ENCODE data around the gene NYAP2.

The NYAP2 gene

DNA sequence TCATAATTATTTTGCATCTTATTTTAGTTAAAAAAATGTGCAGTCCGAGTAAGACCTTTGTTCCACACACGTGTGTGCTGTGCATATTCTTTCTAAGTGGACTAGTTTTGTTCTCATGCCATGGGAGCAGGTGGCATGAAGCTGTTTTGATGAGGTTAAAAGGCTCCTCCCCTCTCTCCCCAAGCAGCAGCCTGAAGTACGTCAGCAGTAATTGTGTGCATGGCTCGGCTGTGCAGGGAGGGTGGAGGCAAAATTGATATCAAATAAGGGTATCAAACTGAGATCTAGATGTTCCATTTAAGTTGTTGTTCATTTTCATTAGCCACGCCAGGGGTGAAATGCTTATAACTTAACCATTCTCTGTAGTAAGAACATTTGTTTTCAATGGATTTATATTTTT is at the start of gene NYAP2:
NYAP2 (plus strand) TSS at position 207 of the 400 bp plus-strand sequence. CDS start 9,171 bp downstream, outside the sequence.
- DNase-seq = no peak

DNA sequence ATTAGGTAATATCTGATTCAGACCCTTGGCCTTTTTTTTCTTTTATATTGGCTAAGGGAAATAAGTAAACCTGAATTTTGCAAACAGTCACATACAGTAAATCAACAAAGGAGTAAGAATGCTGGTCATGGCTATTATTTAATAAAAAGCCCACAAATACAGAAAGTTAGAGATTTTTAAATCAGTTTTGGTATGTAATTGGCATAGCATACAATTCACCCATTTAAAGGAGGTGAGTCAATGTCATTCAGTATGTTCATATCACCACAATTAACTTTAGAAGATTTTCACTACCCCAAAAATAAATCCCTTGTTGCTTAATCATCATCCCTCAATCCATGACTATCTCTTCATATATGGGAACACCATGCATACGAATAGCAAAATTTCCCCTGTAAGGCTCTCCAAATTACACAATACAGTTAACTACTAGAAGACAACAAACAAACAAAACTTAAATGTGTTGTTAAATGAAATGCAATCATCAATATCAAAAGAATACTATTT is 45.9 kb upstream of the NYAP2 start:
- no peak for DNase-seq

DNA sequence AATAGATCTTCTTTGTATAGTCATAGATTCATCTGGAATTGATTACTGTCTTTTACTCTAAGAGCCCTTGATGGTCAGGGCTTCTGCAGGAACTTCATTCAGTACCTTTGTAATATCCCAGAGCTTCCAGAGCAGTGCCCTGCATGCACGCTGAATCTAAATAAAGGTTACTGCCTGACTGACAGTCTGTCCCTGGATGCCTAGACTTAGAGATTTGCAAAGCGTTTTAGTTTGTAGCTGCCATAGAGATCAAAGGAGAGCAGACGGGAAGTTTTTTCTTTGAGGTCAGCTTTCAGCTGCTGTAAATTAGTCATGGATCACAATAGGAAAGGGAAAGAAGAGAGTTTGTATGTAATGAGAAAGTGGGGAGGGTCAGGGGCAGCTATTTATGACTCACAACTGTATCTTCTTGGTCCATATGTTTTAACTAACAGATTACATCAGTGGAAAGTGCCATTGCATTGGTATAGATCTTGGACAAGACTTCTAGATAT is 45.2 kb upstream of the NYAP2 start:
- DNase-seq = no peak

DNA sequence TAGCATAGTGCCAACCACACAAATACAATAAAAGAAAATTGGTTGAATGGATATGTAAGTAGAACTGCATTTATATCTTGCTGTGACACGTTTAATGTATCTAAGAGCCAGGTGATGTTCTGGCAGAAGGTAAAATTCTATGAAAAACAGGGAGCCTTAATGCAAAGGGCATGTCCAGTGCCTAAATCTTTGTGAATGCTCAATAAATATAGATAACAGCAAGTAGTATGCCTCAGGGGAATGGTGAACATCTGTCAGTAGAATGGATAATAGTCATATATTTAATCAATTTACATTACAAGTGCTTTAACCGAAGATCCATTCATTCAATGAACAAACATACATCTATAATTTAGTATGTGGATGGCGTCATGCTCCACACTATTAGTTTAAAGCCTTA is 43.7 kb upstream of the NYAP2 start:
- no peak for DNase-seq

DNA sequence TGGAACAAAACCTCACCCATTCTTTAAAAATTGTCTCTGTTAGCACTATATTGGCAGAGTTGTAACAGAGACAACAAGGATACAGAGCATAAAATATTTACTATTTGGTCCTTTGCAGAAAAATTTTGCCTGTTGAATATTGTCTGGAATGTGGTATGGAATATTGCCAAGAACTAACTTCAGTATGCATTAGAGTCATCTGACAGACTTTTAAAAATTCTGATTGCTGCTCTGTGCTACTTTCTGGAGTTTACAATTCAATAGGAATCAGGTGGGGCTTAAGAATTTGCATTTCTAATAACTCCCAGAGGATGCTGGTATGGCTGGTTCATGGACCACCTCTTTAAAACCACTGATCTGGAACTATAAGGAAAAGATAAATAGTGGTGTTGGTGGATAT is 32.8 kb upstream of the NYAP2 start:
- DNase-seq = no peak

DNA sequence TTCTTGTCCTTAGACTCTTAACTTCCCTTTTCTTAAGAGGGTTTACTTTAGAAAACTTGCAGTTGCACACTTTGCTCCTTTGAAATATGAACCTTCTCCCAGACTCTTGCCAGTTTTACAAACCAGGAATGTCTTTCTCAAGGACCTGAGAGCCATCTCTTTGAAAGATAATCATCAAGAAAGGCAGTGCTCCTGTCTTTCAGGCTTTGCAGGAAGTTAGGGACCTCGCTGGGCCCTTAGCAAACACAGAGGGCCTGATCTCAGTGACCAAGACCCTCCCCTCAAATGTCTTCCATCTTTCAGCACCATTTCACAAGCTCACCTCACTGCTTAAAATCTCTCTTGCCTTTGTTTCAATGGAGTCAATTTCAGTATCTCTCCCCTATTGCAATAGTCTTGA is 32.0 kb upstream of the NYAP2 start:
- DNase-seq = no peak

DNA sequence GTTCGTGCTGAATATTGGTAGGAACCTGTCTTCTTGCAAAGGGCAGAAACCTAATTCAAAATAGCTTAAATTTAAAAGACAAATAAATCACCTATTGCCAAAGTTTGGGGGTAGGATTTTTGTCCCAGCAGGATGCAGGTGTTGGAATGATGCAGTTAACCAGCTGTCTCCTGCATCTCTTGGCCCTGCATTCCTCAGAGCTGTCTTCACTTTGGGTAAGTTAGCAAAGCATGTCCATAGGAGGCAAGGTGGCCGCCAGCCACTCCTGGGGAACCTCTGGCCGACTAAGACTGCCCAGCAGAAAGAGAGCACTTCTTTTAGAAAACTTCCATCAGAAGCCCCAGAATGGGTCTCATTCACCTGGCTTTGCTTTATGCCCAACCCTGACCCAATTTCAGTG is 20.5 kb upstream of the NYAP2 start:
- no peak for DNase-seq

DNA sequence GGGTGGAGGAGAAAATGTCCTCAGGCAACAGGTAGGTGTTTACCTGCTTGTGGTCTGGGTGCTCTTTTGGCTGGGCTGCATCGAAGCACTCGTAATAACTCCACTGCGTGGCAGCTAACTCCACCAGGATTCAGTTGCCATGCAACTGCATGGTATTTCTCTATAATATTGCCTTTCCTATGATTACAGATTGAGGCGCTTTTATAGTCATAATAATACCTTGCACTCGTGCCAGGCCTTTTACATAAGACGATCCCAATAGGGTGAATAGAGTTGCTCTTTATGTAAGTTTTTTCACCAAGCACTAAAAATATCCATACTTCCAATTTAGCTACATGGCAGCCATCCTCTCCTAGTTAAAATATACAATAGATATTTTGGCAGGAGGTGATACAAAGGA is 19.7 kb upstream of the NYAP2 start:
- no peak for DNase-seq

DNA sequence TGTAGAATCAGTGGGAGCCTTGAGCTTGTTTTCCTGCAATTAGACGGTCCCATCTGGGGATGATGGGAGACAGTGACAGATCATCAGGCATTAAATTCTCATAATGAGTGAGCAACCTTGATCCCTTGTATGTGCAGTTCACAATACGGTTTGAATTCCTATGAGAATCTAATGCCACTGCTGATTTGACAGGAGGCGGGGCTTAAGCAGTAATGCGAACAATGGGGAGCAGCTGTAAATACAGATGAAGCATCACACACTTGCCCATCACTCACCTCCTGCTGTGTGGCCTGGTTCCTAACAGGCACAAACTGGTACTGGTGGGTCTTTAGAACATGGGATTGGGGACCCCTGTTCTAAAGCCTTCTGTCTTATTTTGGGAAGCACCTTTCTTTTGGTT is 17.9 kb upstream of the NYAP2 start:
- DNase-seq = no peak

DNA sequence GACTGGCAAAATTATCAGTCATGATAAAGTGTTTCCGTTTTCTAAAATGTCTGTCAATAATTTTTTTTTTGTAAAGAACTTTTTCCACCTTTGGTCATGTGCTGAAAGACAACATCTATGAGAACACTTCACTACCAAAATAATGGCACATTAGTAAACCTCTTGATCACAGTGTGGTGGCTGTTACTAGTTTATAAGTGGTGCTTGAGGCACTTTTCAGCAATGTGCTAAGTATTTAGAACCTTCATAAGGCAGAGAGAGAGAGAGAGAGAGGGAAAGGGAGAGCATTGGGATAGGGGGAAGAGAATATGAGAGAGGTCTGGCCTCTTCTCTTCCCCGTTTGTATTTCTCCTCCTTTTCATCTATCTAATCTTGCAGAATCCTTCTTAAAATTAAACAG is 1.1 kb upstream of the NYAP2 start:
- DNase-seq = no peak

DNA sequence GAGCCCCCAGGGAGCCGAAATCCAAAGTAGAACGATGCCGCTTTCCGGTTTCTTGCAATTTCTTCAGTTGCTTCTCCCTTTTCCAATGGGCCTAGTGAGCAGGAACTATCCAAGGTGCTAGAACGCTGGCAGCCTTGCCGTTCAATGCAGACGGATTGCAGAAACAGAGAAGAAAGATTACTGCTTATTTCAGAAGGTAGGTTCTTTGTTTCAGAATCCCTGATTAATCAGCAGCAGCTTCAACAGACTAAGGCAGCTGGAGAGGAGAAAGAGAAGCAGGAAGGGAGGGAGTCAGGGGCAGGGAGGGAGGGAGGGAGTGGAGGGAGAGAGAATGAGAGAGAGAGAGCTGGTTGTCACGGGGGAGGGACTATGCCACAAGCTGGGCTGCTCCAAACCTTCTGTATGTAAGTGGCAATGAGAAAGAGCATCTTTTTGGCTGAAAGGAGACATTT is 576 bp downstream of the NYAP2 start:
- no peak for DNase-seq

DNA sequence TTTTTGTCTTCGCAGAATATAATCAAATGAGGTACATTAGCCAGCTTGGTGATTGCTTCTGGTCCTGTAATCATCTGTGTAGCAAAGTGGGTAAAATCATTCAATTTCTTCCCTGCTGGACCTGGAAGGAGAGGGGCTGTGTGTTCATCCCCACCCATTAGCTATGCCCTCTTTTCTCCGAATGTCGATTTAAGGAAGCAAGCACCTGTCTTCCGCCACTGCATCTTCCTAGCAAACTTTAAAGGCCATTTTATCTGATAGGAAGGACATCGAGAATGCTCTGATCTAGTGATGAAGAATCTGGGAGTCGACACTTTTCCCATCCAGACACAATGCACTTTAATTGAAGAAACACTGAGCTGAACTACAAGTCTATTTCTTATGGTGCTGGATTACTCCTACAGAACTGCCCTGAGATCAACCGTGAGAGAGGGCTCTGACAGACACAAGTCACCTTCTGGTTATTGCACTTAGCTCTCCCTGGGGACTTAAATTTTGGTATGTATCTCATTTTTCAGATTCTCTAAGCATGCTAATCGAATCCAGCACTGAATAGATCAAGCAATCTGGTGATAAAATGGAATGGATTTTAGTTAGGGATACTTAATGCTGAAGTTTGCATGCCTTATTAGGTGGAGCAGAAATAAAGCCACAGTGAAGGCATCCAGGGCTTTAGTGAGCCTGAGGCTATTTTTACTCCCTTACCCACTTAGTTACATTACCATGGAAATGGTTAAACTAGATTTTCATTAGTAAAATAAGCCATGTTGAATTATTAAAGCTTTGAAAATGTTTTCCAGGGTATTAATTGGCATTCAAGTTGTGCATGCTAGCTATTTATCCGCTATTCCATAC is 1.3 kb downstream of the NYAP2 start:
- no peak for DNase-seq

DNA sequence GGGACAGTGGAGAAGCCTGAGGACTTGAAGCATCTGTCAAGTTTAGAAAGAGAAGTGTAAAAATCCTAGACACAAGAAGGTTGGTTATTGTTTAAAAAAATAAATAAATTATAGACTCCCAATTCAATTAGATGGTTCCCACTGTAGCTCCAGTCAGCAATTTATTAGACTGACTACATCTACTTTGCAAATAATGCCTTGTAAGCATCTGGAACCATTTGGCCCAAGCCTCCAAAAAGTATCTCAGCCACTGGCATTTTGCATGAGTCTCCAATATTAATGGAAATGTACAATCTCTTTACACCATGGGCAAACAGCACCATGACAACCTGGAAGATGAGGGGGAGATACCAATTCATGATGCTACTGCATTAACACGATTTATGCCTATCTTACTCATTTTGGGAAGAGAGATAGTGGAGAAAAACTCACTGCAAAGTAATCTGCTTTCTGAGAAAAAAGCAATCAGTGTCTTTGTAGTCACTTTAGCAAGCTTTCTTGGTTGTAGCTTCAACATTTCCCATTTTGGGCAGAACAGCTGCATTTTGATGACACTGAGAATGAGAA is 2.8 kb downstream of the NYAP2 start:
- no peak for DNase-seq

DNA sequence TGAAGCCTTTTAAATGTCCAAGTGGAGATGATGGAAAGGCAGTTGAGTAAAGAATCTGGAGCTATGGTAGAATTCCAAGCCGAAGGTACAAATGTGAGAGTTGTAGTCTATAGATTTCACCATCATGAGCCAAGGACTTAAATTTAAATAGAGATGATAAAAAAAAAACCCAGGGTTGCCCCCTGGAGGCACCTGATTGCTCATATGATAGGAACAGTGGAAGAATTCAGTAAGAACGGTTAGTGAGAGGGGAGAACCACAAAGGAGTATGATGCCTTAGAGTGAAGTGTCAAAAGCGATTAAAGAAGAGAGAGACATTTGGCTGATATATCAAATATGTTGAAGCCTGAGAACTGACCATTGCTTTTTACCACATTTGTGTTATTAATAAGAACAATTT is 11.9 kb downstream of the NYAP2 start:
- no peak for DNase-seq

DNA sequence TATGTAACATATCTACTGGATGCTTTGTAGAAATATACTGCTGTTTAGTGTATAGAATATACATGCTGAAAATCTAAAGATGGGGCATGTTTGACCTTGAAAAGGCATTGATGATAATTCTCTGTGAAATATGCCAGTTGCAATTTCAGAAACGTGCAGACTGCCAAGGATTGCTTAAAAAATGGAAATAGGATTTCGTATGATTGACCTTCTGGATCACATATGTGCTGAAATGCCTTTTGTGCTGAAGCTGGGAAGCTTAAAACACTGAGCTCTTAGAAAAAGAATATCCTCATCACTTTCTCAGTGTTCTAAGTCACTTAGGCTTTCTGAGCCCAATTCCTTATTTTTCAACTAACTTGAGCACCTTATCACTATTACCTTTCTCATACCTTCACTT is 14.3 kb downstream of the NYAP2 start:
- DNase-seq = no peak

DNA sequence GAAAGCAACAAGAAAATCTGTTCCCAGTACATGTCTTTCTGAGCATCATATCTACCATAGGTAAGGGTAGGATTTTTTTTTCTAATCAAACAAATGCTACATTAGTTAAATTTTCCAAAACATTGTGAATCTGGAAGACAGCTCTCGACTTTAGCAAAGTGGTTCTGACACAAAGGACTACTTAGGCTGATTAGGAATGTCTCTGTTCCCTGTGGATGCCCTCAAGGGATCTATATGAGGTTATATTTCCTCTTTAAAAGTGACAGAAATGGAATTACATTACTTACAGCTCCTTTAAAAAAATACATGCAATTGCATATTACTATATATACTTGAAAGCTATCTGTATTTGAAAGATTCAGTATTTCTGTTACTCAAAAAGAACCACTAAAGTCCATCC is 15.4 kb downstream of the NYAP2 start:
- no peak for DNase-seq

DNA sequence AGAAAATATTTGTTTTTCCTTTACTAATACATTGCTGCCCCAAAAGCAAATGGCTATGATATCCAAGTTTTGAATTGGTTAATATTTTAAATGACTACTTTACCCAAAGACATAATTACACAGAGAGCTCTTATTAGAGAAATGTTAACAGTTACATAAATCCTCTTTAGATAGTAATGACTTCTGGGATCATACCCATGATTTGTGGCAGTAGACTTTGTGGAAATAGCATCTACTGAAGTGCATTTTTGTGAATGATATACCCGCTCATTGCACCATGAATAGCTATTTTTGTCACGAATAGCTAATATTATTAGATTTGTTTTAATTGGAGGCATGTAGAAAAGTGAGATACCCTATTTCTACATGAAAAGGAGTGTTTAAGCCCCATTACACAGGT is 15.8 kb downstream of the NYAP2 start:
- DNase-seq = no peak

DNA sequence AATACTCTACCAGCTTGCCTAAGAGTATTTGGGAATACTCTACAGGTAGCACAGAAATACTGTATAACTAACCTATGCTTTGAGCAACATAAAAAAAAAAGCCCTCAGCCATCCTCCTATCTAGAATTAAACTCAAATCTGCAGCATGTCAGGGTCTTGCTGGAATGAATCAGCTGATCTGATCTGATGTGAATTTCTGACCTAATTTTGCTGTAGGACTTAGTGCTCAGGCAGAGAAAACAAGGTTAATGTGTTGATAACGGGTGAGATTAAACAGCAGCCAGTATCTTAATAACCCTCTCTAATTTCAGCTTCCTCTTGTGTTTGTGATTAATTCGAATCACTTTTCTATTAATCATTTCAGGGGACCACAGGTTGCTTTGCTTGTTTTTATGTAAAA is 16.3 kb downstream of the NYAP2 start:
- no peak for DNase-seq

DNA sequence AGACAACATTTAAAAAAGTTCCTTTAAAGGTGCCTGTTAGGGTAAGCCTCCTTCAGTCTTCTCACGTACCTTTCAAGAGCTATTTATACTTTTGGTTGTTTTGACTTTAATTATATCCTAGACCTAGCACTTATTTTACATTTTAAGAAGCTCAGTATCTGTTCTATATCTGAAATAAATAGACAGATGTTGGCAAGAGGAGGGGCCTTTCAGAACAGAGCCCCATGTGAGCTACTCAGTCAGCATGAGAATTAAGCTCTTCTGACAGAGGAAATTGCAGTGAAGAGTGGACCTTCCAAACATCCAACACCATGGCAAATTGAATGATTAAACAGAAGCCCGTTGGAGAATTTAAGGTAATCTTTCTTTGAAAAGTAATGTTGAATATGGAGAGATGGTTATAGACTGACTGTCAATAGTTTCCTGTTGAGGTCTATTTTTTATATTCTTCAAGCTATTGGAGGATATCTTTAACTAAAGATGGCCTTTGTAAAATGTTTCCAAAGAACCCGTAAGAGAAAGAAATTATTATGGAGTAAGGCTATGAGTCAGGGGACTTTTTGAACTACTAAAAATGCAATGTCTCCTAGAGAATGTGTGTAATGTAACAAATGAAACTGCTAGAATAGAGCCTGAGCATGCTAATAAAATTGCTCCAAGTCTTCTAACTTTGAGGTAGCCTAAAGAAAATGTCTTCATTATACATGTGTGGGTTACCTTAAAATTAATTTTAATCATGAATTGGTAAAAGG is 17.3 kb downstream of the NYAP2 start:
- no peak for DNase-seq

DNA sequence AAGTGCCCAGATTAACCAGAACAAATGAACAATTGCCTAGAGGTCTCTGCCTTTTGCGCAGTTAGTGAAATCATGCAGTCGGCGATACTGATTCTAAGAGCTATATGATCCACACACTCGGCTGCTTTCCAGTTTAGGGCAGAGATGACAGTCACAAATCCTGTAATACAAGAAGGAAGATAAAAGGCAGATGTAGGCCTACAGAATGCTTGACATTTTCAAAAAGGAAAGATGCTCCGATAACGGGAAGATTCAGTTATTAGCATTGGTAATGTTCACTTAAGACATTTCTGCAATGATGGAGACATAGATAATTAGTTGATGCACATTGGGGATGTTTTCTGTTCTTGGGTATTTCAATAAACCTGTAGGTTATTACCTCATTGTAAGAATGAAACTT is 19.5 kb downstream of the NYAP2 start:
- DNase-seq = no peak

DNA sequence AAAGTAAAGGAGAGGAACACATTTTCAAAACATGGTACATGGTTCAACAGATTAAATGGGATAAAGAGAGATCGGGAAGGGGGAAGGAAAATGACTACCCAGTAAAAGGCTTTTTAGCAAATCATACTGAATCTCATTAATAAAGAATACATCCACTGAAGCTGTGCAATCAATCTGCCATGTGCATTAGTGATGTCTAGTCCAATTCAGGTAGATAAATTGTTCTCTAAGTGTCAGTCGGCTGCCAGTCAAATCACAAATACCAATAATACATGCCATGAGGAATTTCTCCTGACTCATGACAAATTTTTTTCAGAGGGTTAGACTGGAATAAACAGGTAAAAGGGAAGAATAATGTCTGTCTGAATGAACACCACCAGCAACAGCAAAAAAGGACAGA is 22.6 kb downstream of the NYAP2 start:
- no peak for DNase-seq

DNA sequence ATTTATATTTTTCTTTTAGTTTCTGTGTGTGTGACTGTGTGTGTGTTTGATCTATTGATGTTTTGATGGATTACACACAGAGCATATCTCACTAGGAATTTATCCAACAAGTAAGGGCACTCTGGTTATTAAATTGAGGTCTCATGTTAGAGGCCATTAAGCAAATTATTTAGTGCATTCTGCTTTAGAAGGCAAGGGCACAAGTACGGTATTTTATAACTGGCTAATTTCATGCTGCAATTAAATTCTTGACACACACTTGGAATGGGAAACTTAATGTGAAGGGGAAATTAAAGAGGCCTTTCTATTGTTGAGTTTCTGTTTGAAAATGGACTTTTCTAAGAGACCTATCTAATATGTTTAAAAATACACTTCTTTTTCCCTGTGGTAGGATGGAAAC is 25.8 kb downstream of the NYAP2 start:
- no peak for DNase-seq

DNA sequence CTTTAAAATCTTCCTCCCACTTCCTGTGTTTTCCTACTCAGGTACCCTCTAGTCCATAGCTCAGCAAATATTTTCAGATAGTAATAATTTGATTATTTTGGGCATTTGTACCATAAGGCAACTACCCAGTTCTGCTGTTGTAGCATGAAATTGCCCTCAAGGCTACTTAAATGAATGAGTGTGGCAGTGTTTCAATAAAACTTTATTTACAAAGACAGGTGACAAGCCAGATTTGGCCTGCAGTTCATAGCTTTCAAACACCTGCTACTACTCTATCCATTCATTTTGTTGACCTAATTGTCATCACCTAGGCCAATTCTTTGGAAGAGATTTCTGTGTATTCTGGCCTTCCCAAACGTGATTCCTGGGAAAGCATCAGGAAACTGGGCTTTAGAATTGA is 28.9 kb downstream of the NYAP2 start:
- no peak for DNase-seq

DNA sequence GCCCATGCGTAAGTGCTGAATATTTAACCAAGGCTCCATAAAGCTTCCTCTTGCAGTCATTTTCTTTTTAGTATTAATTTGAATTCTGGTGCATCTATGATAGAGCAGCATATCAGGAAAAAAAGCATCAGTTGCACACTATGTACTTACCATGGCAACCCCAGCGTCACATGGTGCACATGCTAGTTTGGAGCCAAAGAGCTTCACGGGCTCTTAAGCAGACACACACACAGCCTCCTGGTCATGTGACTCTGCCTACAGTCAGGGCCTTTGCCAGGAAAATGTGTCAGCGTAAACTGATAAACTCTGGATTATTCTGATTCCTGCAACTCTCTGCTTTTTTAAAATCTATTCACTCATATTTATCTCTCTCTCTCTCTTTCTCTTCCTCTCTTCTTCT is 30.2 kb downstream of the NYAP2 start:
- DNase-seq = no peak

Data from activated effector memory CD4-positive, alpha-beta T cell treated with Interleukin-2 at 50 U/mL for 16 hours (primary cell).